K562 treated with DMSO at 1 percent for 48 hours (cell line): Measurements from ENCODE around the gene SH3D19. TPM values are rescaled to one million over a fixed set of nuclear protein-coding genes. Genes with fewer than 3 reads are reported as not detected.

ENCODE experiments used
- total RNA-seq: library from RNA; unstranded; fragments of 300-600 nt; gene quantifications from 2 replicates; pipeline ENCODE4 v1.2.3, GENCODE V29; 2022; ENCODE audit warnings: low replicate concordance; ENCODE audit errors: extremely low read depth

The SH3D19 gene, protein sequence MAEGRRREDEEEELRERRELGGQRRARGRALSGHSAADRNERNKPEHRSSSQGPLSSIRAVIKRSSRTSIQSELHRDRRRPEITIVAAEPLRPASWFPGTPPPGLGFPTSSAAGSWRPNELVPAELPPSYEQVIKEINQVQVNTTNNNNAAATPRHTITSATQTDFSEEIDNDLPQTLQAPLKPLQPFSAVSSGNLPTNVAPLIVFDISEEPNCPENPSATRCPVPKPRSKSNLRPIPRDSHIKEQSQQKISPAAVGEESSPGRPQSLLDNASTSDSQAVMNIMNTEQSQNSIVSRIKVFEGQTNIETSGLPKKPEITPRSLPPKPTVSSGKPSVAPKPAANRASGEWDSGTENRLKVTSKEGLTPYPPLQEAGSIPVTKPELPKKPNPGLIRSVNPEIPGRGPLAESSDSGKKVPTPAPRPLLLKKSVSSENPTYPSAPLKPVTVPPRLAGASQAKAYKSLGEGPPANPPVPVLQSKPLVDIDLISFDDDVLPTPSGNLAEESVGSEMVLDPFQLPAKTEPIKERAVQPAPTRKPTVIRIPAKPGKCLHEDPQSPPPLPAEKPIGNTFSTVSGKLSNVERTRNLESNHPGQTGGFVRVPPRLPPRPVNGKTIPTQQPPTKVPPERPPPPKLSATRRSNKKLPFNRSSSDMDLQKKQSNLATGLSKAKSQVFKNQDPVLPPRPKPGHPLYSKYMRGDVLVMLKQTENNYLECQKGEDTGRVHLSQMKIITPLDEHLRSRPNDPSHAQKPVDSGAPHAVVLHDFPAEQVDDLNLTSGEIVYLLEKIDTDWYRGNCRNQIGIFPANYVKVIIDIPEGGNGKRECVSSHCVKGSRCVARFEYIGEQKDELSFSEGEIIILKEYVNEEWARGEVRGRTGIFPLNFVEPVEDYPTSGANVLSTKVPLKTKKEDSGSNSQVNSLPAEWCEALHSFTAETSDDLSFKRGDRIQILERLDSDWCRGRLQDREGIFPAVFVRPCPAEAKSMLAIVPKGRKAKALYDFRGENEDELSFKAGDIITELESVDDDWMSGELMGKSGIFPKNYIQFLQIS
- total RNA-seq = not detected in 2 replicates

GRCh38 chr4:151325111-151325948 lies at the start of gene SH3D19:
Gene SH3D19 (minus strand): TSS chr4:151325605. CDS start chr4:151325352, 253 bp downstream.

DNA sequence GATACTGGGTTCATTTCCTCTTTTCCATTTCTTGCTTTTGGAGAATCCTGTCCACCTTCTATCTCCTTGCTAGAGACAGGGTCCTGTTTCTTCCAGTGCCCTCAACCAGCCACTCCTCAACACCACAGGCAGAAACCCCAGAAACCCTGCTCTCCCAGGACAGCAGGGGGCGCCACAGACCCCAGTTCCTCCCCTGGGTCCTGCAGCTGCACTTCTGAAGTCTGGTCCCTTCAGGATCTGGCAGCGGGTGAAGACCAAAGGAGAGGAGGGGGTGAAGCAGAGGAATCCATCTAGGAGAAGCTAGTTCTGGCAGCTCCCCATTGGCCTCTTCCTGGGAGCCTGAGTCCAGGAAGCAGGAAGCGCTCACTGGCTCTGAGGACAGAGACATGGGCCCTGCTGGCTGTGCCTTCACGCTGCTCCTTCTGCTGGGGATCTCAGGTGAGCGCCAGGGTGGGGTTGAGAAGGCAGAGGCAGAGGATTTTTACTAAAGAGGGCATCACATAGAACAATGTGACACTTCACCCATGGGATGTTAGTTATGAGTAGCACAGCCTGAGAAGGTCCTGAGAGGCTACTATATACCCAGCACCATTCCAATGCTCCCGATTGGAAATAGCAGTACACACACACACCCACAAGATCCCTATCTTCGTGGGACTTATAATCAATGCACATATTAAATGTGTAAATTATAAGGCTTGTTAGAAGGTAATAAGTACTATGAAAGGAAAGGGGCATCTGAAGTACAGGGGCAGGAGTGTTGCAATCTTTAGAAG lies 48.4 kb downstream of the SH3D19 start, which contains the start of gene PRSS48:
Gene PRSS48 (plus strand): TSS at position 375 of the 776 bp plus-strand sequence. CDS start 12 bp downstream, at position 387.

GRCh38 chr4:151099229-151099975 lies 226.0 kb downstream of the SH3D19 start, which contains the start of gene RPS3A:
Gene RPS3A (plus strand): TSS chr4:151099628. CDS start chr4:151099653, 25 bp downstream.

Other genes starting within 250 kb of the SH3D19 start
- 1,708 and 2,924 TPM in 2 replicates for gene RPS3A, start 226.0 kb downstream of the SH3D19 start, total RNA-seq
- gene PRSS48, start 48.4 kb downstream of the SH3D19 start, total RNA-seq = not detected in 2 replicates
- not detected in 2 replicates for gene FHIP1A, start 83.6 kb upstream of the SH3D19 start, total RNA-seq